ENCODE measurements around the gene RASSF5. TPM values are rescaled to one million over a fixed set of nuclear protein-coding genes. Genes with fewer than 3 reads are reported as not detected.

RASSF5 gene
- total RNA-seq, 1 experiment from 2014 or later, result 7.9 TPM

GRCh38 chr1:206514813-206515387, 7.6 kb downstream of the RASSF5 start:
- peak; percentile 29 for DNase-seq (ENCODE audit: low spot score)

- DNase-seq (ENCODE audit: low spot score), result no peak
Observed at GRCh38 chr1:206516728-206516990, 9.3 kb downstream of the RASSF5 start.

- no peak for DNase-seq (ENCODE audit: low spot score)
Observed at GRCh38 chr1:206517784-206518183, 10.5 kb downstream of the RASSF5 start.

DNA sequence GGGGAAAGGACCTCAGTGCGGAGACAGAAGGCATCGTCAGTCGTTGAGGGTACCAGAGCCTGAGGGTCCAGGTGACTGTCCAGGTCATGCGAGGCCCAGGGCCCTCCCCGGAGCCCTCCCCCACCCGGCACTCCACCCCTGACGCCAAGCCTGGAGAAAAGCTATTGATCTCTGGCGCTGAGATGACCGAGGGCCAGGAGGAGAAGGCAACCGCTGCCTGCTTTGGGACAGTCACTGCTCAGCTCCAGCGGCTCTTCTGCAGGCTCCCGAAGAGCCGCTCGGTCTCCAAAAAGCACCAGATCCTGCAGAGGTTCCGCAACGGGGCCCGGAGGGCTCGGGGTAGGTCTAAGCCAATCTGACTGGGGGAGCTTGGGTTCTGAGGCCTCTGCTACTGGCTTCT, 10.9 kb downstream of the RASSF5 start:
- no peak for DNase-seq (ENCODE audit: low spot score)

DNA sequence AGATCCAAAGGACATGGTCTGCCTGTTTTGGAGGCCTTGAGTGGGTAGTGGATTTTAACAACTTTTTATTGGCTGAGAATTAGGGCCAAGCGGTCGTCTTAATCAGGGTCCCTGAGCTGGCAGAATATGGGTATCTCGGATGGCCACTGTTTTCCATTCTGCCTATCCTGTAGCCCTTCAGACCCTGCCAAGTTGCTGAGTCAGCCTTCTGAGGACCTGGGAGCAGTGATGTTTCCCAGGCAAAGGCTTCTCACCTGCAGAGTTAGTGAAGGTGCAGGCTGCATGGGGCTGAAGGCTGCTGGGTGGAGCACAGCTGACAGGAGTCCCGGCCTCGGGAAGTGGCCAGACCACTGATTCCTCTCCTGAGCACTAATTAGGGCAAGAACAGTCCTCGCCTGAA, 11.4 kb downstream of the RASSF5 start:
- DNase-seq (ENCODE audit: low spot score), result no peak

- peak; percentile 74 for DNase-seq (ENCODE audit: low spot score)
Observed at GRCh38 chr1:206521127-206521526, 13.8 kb downstream of the RASSF5 start.

GRCh38 chr1:206521694-206522402, 14.5 kb downstream of the RASSF5 start:
- no peak for DNase-seq (ENCODE audit: low spot score)

- DNase-seq (ENCODE audit: low spot score), result no peak
Observed at GRCh38 chr1:206524739-206525364, 17.5 kb downstream of the RASSF5 start.

DNA sequence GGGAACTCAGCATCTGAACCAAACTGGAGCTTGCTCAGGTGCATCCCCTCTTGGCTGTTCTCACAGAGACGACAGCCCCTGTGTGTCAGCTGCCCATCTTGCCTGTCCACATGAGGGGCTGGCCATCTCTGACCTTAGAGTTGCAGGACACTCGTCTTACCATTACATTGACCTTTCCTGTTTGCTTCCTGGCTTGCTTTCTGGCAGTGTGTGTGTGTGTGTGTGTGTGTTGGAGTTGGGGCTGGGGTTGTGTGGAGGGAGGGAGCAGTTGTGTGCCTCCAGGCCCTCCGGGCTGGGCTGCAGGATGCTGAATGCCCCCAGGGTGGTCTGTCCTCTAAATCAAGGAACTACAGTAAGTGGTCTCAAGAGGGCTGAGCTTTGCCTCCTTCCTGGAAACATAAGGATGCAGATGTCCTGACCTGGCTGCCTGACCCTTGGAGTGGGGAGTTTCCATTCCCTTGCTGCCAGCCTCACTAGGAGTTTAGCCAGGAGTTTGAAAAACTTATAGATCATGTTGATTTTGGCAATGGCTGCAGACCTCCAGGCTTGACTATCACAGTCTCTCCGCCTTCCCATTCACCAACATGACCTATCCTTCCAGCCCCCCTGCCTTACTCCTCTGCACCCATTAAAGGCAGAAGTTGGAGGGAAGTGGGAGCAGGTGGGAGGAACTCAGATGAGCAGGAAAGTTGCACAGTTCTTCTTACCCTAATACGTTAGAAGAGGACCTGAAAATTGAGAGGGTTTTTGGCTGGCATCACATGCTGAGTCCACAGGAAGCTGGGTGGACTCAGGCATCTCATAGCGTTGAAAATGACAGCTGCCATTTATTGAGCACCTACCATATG, 19.0 kb downstream of the RASSF5 start:
- DNase-seq (ENCODE audit: low spot score), result no peak

DNA sequence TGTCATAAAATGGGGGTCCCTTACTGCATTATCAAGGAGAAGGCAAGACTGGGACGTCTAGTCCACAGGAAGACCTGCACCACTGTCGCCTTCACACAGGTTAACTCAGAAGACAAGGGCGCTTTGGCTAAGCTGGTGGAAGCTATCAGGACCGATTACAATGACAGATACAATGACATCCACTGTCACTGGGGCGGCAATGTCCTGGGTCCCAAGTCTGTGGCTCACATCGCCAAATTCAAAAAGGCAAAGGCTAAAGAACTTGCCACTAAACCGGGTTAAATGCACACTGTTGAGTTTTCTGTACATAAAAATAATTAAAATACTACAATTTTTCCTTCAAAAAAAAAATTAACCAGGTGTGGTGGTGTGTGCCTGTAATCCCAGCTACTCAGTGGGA, 22.1 kb downstream of the RASSF5 start:
- no peak for DNase-seq (ENCODE audit: low spot score)

DNA sequence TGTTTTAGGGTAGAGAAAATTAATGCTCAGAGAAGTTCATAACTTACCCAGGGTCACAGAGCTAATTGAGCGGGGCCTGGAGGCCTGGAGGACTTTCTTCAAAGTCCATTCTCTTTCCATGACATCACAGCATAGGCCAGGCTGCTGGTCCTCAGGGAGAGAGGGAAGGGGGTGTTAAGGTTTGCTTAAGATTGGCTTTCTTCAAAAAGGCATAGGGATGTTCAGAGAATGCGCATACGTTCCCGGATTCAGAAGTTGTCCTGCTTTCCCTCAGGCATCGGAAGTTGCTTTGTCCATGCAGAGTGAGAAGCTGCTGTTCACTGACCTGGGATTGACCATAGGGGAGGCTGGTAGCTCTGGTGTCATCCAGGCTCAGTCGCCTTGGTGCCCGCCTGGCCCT, 25.0 kb downstream of the RASSF5 start:
- DNase-seq (ENCODE audit: low spot score), result no peak

DNA sequence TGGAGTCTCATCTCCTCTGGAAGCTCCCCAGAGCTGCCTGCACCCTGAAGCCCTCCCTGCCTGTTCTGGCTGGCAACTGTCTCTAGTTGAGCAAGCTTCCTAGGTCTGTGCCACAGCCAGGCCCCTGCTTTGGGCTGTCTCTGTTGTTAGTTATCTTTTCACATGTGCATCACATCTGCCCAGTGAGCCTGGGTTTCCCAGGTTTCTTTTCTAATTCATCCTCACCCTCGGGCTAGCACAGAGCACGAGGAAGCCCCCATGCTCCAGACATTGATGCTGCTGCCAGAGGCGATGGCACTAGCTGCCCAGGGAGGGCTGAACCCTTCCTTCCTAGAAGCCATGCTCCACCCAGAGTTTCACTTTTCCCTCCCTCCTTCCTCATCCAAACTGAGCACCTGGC, 27.2 kb downstream of the RASSF5 start:
- DNase-seq (ENCODE audit: low spot score), result no peak

DNA sequence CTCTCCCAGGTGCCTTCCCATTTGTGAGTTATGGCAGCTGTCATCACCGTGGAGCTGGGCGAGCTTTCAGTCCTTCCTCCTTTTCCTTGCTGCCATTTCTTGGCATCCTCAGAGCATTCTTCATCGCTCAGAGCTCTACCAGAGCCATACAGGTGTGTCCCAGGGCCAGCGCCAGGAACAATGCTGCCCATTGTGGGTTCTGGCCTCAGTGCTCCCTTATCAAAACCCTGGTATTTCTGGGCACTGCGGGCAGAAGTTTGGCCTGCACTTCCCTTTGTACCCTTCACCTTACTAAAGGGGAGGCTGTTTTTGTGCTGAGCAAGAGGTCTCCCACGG, 28.5 kb downstream of the RASSF5 start:
- DNase-seq (ENCODE audit: low spot score), result peak; percentile 17

GRCh38 chr1:206537141-206537540, 29.8 kb downstream of the RASSF5 start:
- no peak for DNase-seq (ENCODE audit: low spot score)

DNA sequence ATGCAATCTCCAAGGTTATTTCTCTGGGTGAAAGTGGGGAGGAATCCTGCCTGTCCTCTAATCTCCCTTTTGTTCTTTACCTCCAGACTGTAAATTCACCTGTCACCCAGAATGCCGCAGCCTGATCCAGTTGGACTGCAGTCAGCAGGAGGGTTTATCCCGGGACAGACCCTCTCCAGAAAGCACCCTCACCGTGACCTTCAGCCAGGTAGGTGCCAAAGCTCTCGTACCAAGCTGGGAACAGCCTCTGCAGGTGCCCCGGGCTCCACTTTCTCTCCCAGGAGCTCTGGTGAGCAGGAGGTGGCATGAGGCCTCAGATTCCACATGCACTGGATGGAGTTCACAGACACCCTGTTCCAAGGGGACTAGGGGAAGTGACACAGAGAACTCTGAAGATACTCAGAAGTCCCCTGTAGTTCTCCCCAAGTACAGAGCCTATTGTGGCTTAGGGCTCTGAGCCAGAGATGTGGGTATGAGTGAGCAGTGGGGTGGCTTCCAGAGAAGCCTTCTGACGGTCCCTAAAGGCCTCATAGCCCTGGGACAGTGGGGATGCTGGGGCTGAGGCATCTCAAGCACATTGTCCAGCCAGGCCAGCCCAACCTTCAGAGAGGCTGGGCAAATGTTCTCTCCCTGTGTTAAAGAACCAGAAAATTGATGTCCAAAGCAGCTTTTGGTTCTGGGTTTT, 30.9 kb downstream of the RASSF5 start:
- no peak for DNase-seq (ENCODE audit: low spot score)

DNA sequence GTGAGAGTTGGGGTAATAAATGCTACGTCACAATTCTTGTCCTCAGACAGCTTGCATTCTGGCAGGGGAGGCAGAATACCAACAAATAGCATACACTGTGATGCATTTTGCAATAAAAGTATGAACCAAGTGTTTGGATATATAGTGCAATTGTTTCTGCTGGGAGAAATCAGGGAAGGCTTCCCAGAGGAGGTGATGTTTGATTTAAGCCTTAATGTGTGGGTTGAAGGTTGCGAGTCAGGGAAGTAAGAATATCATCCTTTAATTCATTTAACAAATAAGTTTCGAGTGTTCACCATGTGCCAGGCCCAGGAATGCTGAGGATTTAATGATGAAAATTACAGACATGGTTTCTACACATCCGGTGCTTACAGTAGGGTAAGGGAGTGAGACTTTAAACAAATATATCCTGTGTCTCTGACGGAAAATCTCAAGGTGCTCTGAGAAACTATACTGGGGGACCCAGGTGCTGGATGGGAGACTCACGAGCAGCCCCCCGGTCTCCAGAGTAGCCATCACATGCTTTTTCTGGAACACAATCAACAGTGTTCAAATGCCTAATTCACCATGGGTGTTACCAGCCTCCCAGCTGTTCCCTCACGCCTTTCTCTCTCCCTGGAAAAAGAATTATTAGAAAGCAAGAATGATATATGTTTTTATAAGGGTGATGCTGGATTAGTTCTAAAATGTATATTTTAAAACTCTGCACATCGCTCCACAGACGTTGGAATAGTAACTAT, 31.7 kb downstream of the RASSF5 start:
- DNase-seq (ENCODE audit: low spot score), result no peak

GRCh38 chr1:206540044-206540780, 32.9 kb downstream of the RASSF5 start:
- no peak for DNase-seq (ENCODE audit: low spot score)

GRCh38 chr1:206541236-206541833, 34.0 kb downstream of the RASSF5 start:
- DNase-seq (ENCODE audit: low spot score), result no peak

GRCh38 chr1:206544562-206545257, 37.4 kb downstream of the RASSF5 start:
- DNase-seq (ENCODE audit: low spot score), result peak; percentile 87

DNA sequence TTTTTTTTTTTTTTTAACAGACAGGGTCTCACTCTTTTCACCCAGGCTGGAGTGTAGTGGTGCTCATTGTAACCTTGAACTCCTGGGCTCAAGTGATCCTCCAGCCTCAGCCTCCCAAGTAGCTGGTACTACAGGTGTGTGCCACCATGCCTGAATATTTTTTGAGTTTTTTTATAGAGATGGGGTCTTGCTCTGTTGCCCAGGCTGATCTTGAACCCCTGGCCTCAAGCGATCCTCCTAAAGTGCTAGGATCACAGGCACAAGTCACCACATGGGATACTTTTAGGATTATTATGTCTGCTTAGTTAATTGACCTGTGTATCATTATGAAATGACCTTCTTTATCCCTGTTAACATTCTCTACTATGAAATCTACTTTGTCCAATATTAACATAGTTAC, 38.0 kb downstream of the RASSF5 start:
- no peak for DNase-seq (ENCODE audit: low spot score)

All from HT-29 (cell line).